Kidney tubule cell (primary cell): ENCODE measurements around the gene EEF1AKMT2.
"Not testable (repeated sequence)": the region's sequence is repeated elsewhere in the genome, so short reads cannot be mapped to it uniquely, and the experiment has no call there.

Source experiments
- DNase-seq: peaks from one replicate; pipeline ENCODE4 v3.0.0-alpha.2; 2018; ENCODE audit warnings: low spot score

Gene EEF1AKMT2

GRCh38 chr10:124791547-124792348 is at the start of gene EEF1AKMT2:
EEF1AKMT2 (minus strand) TSS chr10:124791887; CDS start chr10:124791833, 54 bp downstream.
- peak; percentile 88 for DNase-seq

DNA sequence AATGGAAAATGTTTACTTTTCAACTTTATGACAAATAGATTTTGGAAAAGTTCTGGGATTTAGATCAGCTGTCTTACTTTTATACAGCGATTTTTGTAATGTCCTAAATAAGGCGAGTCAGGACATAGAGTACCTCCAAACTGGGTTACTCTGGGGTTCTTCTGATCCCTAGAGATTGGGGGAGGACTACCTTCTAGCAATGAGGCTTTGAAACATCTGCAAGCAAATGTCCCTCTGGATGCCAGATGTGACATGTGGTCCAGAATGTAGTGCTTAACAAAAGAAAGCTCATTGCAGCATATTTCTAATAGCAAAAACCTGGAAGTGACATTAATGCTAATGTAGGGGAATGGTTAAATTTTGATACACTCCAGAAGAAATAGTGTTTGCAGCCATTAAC is 46.0 kb upstream of the EEF1AKMT2 start:
- no peak for DNase-seq

DNA sequence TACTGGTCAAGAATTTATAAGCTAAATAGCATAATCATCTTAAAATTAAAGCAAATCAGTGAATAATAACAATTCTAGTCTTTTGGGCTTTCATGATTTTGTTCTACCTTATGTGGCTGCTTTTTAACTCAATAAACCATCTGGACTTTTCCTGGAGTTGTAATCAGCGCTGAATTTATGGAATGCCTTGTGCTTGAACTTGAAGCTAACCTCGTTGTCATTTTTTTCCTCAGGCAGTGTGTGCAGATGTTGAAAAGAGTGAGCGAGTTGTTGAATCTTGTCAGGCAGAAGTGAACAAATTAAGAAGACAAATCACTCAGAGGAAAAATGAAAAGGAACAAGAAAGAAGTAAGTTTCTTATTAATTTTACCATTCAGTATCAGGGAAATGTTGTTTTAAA is 39.4 kb upstream of the EEF1AKMT2 start:
- DNase-seq: no peak

- DNase-seq: no peak
These were observed 38.8 kb upstream of the EEF1AKMT2 start for GRCh38 chr10:124830445-124830844.

DNA sequence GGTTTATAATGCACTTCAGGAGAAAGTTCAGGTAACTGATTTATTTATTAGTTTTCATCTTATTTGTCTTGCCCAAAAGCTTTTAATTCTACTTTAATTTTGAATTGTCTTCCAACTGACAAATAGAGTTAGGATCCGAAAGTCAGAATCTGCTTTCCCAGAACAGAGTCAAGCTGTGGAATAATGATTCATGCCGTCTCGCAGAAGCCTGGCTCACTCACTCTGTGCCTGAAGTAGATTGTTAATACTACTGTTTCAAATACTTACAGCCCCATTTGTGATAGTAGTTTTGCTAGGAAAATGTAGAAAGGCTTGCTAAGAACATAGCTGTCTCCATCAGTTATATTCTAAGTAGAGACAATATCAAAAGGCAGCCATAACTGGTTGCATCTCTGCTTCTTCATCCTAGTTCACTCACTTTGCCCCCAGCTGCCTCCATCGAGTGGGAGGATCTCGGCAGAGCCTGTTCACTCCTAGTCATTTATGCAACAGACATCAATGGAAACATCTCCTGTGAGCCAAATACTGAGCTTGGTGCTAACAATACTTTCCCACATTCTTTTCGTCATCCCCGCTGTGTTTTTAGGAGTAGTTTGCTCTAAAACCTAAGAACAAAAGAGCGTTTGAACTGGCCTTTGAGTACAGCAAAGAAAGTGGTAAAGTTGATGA is 37.9 kb upstream of the EEF1AKMT2 start:
- DNase-seq: no peak

DNA sequence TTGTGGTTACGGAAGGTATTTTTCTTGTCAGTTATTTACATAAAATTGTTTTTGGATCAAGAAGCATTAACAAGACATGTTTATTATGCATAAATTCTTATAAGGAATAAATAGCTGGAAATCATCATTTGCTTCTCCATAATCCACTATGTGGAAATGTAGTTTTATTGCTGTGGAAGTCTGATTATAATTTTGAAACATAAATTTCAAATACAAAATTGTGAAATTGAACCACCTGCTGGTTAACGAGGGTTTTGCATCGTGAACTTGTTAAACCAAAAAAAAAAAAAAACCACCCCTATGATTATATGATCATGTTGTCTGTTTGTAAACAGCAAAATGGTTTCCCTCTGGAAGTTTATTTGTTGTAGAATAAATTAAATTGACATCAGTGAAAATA is 35.8 kb upstream of the EEF1AKMT2 start:
- peak; percentile 8 for DNase-seq

DNA sequence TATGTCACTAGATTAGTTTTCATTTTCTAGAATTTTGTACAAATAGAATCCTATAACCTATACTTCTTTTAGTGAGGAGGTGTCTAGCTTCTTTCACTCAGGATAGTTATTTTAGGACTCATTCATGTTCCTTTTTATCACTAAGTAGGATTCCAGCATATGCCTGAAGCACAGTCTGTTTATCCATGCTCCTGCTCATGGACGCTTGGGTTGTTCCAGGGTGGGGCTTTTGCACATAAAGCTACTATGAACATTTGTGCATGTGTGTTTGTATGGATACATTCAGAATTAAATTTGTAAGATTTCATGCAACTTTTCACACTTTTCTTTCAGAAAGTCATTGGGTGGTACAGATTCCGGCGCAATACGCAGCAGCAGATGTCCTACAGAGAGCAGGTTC is 34.6 kb upstream of the EEF1AKMT2 start:
- DNase-seq: no peak

DNA sequence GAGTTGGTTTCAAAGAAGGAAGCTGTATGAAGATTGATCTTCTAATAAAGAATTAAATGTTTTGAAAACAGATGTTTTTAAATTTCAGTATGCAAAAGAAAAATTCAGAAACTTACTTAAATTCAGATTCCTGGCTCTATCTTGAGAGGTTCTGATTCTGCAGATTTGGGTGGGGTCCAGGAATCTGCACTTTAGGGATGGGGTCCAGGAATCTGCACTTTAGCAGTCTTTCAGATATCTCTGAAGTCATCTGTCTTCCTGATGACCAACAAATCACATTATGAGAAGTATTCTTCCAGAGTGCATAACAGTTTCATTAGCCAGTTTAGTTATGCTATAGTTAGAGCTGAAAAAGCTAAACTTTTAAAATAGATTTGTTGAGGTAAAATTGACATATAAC is 34.0 kb upstream of the EEF1AKMT2 start:
- no peak for DNase-seq

DNA sequence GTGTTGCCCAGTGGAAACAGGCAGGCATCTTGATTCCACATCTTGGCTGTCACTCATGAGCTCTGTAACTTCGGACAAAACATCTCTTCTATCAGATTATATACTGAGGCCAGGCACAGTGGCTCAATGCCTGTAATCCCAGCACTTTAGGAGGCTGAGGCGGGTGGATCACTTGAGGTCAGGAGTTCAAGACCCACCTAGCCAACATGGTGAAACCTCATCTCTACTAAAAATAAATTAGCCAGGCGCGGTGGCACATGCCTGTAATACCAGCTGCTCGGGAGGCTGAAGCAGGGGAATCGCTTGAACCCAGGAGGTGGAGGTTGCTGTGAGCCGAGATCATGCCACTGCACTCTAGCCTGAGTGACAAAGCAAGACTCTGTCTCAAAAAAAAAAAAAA is 33.2 kb upstream of the EEF1AKMT2 start:
- not testable (repeated sequence) for DNase-seq

- DNase-seq: peak; percentile 27
These were observed 32.8 kb upstream of the EEF1AKMT2 start for GRCh38 chr10:124824507-124824906.

GRCh38 chr10:124821520-124821919 is 29.8 kb upstream of the EEF1AKMT2 start:
- no peak for DNase-seq

DNA sequence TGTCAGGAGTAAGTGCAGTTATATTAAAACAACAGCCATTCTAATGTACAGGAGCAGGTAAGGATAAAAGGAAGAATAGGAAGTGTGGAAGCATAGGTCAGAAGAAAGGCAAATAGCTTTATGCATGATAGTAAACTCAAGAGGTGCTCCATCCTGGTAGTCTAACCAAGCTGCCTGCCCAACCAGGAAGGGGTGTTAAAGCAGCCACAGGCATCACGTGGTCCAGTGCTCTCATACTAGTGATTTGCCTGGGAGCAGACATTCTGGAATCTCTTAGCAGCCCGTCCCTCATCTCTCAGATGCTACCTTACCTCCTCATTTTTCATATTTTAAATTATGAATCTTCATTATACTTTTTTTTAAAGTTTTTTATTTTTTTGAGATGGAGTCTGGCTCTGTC is 28.4 kb upstream of the EEF1AKMT2 start:
- no peak for DNase-seq

DNA sequence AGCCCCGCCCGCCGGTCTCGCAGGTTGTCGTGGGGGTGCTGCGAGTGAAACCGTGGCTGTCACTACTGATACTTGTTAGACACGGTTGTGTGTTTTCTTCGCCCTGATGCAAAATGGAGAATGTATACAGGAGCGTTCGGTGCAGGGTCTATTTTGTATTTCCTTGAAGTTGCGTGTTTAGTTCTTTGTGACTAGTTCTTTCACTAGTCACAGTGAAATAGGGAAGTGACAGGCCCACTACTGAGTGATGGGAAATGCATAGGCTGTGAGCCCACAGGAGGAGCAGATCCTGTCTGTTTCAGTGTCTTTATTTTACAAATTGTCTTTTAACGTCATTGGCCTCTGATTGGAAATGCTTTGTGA is 10.6 kb upstream of the EEF1AKMT2 start:
- peak; percentile 24 for DNase-seq

- DNase-seq: no peak
These were observed 7.5 kb upstream of the EEF1AKMT2 start for GRCh38 chr10:124799211-124799610.

- no peak for DNase-seq
These were observed 7.1 kb upstream of the EEF1AKMT2 start for GRCh38 chr10:124798781-124799180.

GRCh38 chr10:124798364-124798763 is 6.7 kb upstream of the EEF1AKMT2 start:
- no peak for DNase-seq

- DNase-seq: no peak
These were observed 1.3 kb upstream of the EEF1AKMT2 start for GRCh38 chr10:124792998-124793352.

DNA sequence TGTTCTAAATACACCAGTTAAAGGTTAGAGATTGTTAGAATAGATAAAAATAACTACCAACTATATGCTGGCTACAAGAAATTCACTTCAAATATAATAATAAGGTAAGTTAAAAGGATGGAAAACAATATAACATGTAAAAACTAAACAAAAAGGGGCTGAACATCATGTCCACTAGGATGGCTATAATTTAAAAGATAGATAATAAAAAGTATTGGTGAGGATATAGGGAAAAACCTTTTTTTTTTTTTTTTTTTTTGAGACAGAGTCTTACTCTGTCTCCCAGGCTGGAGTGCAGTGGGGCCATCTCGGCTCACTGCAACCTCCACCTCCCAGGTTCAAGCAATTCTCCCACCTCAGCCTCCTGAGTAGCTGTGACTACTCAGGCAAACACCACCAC is 8.8 kb downstream of the EEF1AKMT2 start:
- not testable (repeated sequence) for DNase-seq

DNA sequence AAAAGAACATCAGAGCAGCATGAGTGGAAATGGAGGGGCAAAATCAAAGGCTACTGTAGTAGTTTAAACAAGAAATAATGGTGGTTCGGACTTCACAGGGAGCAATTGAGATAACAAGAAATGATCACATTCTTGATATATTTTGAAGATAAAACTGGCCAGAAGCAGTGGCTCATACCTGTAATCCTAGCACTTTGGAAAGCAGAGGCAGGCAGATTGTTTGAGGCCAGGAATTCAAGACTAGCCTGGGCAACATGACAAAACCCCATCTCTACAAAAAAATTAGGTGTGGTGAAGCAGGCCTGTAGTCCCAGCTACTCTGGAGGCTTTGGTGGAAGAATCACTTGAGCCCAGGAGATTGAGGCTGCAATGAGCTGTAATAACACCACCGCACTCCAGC is 22.9 kb downstream of the EEF1AKMT2 start:
- no peak for DNase-seq

DNA sequence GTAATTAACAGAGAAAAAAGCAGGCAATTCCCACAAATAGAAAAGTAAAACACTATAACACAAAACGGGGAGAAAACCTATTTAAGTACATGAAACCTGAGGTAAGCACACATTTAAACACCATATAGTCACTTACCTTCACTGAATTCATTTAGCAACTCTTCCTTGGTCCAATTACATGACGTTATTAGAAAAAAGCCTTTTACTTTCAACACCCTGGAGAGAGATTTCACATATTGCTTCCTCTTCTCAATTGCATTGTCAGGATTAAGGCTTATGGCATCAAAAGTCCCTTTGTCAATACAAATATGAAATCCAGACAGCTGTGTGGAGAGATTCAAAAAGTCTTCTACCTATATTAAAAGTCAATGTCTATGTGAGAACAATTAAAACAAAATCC is 26.4 kb downstream of the EEF1AKMT2 start:
- DNase-seq: no peak

GRCh38 chr10:124763267-124763666 is 28.4 kb downstream of the EEF1AKMT2 start:
- DNase-seq: no peak

- no peak for DNase-seq
These were observed 29.4 kb downstream of the EEF1AKMT2 start for GRCh38 chr10:124762281-124762680.

DNA sequence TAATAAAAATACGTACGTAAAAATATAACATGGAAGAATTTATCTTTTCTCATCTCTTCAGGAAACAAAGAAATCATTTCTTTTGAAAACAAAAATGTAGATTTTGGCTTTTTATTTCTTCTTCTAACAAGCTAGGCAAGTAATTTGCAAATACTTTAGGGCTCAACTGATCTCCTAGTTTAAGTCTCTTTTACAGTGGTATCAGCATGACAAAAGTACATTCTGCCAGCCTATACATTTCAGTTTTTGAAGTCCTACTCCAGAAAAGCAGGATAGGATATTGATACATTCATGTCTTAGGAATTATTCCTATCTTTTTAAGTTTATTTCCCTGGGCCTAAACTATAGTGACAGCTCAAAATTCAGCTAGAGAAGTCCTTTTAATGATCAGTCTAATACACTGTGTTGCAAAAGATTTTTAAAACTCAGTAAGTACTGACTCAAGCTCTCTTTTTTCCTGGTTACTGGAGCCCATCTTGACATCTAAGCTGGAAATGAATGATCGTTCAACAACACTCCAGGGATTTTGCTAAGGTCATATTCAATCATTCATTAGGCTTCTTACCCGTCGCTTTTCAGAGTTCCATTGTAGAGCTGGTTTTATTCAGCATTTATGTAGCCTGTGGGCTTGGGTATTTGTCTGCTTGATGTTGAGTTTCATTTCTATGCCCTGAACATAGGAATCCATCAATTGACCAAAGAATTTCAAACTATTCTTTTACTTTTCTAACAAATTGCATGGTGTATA is 35.4 kb downstream of the EEF1AKMT2 start:
- no peak for DNase-seq
